Fibroblast of villous mesenchyme (primary cell): Measurements from ENCODE around the gene NECTIN2. TPM values are rescaled to one million over a fixed set of nuclear protein-coding genes. Genes with fewer than 3 reads are reported as not detected.
A peak's percentile ranks its signal among the peaks of the same experiment; 100 is the strongest.

Source experiments
- DNase-seq: peaks from one replicate; pipeline ENCODE4 v3.0.0-alpha.2; 2010; ENCODE audit warnings: low read depth
- H3K4me3 ChIP-seq: 2 replicates; pipeline ENCODE4 v1.5.1; 2011; ENCODE audit warnings: low read depth, mild to moderate bottlenecking, low read length
- CTCF ChIP-seq: IDR thresholded peaks from 2 replicates; pipeline ENCODE4 v1.5.1; 2012; ENCODE audit warnings: low read depth, mild to moderate bottlenecking, low read length; ENCODE audit not compliant: insufficient read depth
- total RNA-seq: library from RNA; depleted of rRNA; stranded (reverse); fragments of >200 nt; gene quantifications from 2 replicates; pipeline ENCODE4 v1.2.3, GENCODE V29; 2012

NECTIN2 gene
- total RNA-seq, 1 donor = 134 TPM

- DNase-seq = peak; percentile 89
- H3K4me3 ChIP-seq = no peak overlapping the region
- no peak for TF ChIP-seq CTCF
These were observed 81.6 kb downstream of the NECTIN2 start for GRCh38 chr19:44927746-44928145.

GRCh38 chr19:44930088-44930487 is 84.0 kb downstream of the NECTIN2 start:
- no peak overlapping the region for H3K4me3 ChIP-seq
- no peak for TF ChIP-seq CTCF
- DNase-seq = no peak

- no peak for TF ChIP-seq CTCF
- no peak for DNase-seq
- no peak overlapping the region for H3K4me3 ChIP-seq
These were observed 85.4 kb downstream of the NECTIN2 start for GRCh38 chr19:44931541-44931940.

Other genes starting within 250 kb of the NECTIN2 start
- 0.32 and 0.43 TPM in 2 replicates for gene IGSF23, start 232.7 kb upstream of the NECTIN2 start, total RNA-seq
- 114 and 156 TPM in 2 replicates for gene PVR, start 202.4 kb upstream of the NECTIN2 start, total RNA-seq
- gene CEACAM19, start 174.8 kb upstream of the NECTIN2 start, total RNA-seq = 2.6 and 5.6 TPM in 2 replicates
- gene CEACAM16, start 147.1 kb upstream of the NECTIN2 start, total RNA-seq = under 0.01 and 0.32 TPM in 2 replicates
- gene BCL3, start 97.6 kb upstream of the NECTIN2 start, total RNA-seq = 8.6 and 10.0 TPM in 2 replicates
- under 0.01 TPM in 2 replicates for gene CBLC, start 68.4 kb upstream of the NECTIN2 start, total RNA-seq
- gene BCAM, start 37.2 kb upstream of the NECTIN2 start, total RNA-seq = 10.3 and 15.1 TPM in 2 replicates
- gene TOMM40, start 45.0 kb downstream of the NECTIN2 start, total RNA-seq = 56.7 and 57.9 TPM in 2 replicates
- 9.7 and 16.4 TPM in 2 replicates for gene APOE, start 59.5 kb downstream of the NECTIN2 start, total RNA-seq
- gene APOC1, start 68.3 kb downstream of the NECTIN2 start, total RNA-seq = 1.3 and 2.6 TPM in 2 replicates
- gene APOC4, start 95.9 kb downstream of the NECTIN2 start, total RNA-seq = not detected in 2 replicates
- not detected in 2 replicates for gene APOC2, start 99.8 kb downstream of the NECTIN2 start, total RNA-seq
- 53.1 and 62.6 TPM in 2 replicates for gene CLPTM1, start 109.1 kb downstream of the NECTIN2 start, total RNA-seq
- 10.6 and 13.8 TPM in 2 replicates for gene RELB, start 155.2 kb downstream of the NECTIN2 start, total RNA-seq
- 14.2 and 16.4 TPM in 2 replicates for gene CLASRP, start 192.7 kb downstream of the NECTIN2 start, total RNA-seq
- under 0.01 TPM in 2 replicates for gene ZNF296, start 230.2 kb downstream of the NECTIN2 start, total RNA-seq
- gene GEMIN7, start 233.0 kb downstream of the NECTIN2 start, total RNA-seq = 16.0 and 24.2 TPM in 2 replicates
- 31.1 and 36.1 TPM in 2 replicates for gene PPP1R37, start 246.9 kb downstream of the NECTIN2 start, total RNA-seq